Kidney glomerular epithelial cell (primary cell): ENCODE results near the gene ADGRB3.
A peak's percentile ranks its signal among the peaks of the same experiment; 100 is the strongest.
"Not testable (repeated sequence)": the region's sequence is repeated elsewhere in the genome, so short reads cannot be mapped to it uniquely, and the experiment has no call there.

Source experiments
- DNase-seq: peaks from one replicate; lab custom pipeline; 2025; lab: John Stamatoyannopoulos, UW

The ADGRB3 gene

DNA sequence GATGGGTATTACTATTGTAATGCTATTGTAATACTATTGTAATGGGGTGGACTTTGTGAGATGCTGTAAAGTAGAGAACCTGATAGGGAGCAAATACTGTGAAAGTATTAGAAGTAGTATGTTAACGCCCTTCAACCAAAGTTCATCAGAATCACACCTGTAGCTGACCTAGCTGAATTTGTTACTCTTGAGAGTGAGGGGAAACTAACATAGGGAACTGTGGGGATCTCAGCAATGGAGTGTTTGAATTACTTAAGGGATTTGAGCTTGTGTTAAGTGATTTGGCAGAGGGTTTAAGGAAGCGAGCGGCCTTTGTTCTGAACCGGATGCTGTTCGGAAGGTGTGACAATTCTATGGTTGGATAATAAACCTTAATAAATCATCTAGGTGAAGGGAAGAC, 312.6 kb downstream of the ADGRB3 start:
- DNase-seq = no peak

DNA sequence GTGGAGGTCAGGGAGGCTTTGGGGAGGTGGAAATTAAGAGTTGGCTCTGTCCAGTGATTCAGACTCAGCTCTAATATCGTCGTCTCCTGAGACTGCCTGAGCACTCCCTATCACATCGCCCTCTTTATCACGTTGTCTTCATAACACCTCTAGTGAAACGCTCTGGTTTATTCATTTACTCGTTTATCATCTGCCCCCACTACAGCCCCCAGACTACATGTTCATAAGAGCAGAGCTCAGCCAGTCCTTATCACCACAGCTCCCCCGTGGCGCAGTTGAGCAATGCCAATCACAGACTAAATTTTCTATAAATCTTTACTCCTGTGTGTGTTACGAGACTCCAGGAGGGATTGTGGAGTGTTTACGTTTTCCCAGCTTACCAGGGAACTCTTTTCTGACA, 316.2 kb downstream of the ADGRB3 start:
- no peak for DNase-seq

DNA sequence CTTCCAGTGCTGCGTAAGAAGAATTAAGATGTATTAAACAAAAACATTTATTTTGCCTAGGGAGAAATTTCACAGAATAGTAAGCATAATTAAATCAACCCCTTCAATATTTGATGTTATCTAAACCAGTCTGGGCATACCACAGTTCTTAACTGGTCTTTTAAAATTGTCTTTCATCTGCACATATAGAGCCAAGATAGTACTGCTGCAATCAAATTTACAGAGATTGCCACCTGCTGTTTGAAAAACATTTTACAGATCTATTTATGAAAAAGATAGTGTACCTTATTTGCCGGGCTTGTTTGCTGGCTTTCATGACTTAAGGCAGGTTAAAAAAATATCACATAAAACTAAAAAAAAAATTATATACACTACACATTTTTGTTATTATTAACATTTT, 323.2 kb downstream of the ADGRB3 start:
- peak; percentile 21 for DNase-seq

DNA sequence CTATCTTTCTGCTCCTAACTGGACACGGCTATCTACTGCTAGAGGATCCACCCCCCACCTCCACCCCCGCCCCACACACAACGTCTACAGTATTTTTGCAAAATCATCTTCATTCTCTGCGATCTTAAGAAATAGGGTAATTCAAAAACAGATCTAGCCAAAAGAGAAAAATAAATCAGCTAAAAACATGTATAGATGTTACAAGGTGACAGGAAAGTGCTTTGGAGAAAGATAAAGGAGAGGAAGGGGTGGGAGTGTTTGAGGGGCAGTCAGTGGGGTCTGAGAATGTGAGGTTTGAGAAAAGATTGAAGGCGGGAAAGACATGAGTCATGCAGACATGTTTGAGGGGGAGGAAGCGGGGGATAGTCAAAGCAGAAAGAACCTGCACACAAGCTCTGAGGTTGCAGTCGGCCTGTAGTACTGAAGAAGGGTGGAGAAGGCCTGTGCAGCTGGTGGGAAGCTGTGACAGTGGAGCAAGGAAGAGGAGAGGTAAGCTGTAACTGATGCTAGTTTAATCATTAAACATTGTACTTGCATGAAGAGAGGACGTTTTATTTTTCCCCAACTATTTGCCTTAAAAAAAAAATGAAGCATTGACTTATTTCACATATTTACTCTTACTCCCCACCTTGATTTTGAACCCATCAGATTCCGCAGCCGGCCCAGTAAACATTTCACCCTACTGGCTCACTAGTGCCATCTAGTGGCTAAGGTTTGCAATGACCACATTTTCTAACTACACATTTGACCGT, 332.6 kb downstream of the ADGRB3 start:
- peak; percentile 69 for DNase-seq

DNA sequence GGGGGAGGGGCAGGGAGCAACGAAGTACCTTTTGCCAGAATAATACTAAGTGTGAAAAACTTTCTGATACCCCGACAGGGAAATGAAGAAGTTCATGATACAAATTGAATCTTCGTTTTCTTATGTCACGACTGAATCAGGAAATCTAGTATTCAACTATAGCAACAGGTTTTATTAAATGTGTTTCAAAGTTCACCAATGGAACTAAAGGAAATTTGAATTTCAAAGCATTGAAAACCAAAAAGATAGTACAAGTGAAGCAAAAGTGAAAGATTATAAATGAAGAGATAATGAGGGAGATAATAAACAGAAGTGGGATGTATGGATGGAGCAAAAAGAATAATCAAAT, 333.2 kb downstream of the ADGRB3 start:
- DNase-seq = no peak

DNA sequence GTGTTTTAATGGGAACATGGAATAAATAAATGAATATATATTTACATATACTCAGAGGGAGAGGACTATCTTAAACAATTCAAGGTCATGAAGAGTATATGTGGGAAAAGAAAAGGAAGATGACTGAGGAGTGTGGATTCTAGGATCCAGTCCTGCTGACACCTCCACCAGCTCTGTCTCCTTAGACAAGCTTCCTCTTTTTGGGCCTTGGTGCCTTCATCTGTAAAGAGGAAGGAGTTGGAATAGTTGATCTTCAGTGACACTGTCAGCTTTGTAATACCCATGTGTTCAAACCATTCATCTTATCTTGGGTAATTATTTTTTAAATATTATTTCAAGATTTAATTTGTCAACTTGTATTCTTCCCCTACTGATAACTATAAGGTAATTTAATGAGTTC, 338.0 kb downstream of the ADGRB3 start:
- DNase-seq = no peak

DNA sequence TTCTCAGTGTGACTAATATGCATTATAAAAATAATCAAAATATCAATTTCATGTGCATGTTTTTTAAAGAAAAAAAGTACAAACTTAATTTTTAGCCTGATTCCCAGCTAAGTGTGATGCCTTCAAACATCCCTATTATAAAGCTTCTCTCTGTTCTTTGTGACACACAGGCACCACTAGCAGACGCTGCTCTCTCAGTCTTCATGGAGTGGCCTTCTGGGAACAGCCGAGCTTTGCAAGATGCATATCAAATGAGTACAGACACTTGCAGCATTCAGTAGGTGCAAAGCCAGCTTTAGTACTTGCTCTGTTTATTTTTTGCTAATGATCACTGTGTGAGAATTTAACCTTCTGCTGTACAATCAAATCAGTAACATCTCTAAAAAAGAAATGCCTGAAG, 340.0 kb downstream of the ADGRB3 start:
- peak; percentile 60 for DNase-seq

DNA sequence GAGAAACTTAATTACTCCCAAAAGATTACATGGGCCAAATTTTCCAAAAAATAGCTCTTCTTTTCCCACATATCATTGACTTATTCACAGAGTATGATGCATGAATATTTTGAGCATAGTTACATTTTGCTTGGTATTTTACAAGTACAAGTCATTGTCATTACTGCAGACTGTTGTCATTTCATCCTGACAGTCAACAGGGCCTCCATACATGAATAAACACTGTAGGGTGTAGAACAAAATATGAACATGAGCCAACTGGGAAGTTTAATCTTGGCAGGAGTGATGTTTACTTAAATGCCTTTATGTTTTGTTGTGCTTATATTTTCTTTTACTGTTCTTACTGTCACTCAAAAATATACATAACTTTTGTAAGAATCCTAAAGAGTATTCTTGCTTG, 340.7 kb downstream of the ADGRB3 start:
- DNase-seq = no peak

DNA sequence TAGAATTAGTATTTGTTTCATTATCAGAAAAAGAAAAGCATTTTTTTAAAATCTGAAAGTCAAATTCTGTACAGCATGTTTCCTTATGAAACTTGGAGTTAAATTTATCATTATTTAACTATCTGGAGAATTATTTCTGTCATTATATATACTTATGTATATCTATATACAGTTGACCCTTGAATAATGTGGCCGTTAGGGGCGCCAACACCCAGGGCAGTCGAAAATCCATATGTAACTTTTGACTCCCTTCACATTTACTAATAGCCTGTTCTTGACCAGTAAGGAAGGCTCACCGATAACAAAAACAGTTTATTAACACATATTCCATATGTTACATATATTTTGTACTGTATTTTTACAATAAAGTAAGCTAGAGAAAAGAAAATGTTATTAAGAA, 341.2 kb downstream of the ADGRB3 start:
- DNase-seq = no peak

DNA sequence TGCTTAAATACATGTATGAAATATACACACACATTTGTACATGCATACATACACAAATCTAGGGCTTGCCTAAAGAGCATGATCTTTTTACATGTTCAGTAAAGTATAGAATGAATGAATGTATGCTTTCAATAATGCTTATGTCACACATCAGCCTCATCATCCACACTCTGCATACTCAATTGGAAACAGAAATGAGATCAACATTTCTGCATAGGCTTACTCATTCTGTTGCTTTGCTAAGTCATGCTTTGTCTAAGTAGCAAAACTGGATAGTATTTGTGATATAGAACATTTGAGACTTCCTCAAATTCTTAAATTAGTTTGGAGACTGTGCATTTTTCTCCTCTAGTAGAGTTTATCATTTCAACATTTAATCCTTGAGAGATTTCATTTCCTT, 343.3 kb downstream of the ADGRB3 start:
- no peak for DNase-seq

DNA sequence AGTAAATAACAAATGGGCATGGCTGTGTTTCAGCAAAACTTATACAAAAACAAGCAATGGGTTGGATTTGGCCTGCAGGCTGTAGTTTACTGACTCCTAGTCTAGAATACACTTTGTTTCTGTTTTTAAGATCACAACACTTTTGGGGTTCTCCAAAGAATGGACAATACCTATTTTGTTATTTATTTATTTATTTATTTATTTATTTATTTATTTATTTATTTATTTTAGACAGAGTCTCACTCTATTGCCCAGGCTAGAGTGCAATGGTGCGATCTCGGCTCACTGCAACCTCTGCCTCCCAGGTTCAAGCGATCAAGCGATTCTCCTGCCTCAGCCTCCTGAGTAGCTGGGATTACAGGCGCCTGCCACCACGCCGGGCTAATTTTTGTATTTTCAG, 346.6 kb downstream of the ADGRB3 start:
- not testable (repeated sequence) for DNase-seq

DNA sequence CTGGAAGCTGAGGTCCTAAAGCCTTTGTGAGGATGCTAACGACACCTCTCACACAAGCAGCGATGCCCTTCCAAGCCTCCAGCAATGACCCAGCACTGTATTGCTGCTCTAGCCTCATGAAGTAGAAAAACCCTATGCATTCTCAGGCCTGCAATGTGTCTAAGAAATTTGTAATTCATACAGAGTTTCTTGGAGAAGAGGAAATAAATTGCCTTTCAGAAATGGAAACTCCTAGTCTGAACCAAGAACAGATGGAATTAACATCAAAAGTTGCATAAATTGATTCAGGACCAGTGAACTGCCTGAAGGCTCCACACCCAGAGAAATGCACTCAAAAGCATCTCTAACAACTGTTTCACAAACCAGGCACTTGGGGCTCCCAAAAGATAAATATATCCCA, 353.6 kb downstream of the ADGRB3 start:
- no peak for DNase-seq

DNA sequence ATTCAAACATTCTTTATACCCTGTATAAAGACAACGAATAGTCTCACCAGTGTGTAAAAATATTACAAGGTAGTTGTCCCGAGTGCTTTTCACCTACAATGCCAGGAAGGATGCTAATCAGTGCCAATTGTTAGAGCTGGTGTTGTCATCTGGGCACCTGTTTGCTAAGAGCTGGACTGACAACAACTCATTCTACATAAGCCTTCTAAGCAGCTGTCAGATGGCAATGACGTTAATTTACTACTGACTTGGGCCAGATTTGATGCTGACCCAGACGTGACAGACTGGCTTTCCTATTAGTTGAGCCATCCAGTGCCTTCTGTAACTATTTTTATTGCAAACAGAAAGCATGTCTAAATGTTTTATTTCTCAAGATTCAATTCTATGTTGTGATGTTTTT, 355.2 kb downstream of the ADGRB3 start:
- DNase-seq = no peak

DNA sequence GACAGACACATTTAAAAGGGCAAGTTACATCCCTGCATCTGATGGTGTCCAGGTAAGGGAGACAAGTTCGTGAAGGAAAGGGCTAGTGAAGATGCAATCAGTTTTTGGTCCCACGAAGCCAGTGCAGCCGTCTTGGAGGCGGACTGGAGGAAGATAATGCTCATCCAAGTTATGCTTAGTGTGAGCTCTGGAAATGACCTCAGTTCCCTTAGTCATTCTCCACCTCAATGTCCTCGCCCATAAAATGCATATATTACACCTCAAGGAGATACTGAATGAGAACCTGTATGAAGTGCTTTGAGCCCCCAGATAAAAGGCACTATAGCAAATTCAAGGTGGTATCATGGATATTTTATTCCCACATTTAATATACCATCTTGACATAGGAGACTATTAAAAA, 358.8 kb downstream of the ADGRB3 start:
- no peak for DNase-seq

DNA sequence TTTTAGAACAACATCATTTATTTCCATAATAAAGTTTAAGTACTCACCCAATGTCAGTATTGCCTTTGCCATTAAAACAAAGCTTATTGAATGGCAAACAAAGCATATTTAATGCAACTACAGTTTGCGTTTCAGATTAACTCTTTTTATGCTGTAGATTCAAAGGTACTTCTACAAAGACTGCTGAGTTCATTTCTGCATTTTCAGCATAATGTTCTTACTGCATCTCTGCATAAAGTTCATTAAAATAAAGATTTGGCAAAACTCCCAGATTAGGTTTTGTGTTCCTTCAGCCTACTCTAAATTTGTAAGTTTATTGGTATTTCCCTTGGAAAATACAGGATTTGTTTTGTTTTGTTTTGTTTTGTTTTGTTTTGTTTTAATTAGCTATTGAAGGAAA, 359.4 kb downstream of the ADGRB3 start:
- no peak for DNase-seq

DNA sequence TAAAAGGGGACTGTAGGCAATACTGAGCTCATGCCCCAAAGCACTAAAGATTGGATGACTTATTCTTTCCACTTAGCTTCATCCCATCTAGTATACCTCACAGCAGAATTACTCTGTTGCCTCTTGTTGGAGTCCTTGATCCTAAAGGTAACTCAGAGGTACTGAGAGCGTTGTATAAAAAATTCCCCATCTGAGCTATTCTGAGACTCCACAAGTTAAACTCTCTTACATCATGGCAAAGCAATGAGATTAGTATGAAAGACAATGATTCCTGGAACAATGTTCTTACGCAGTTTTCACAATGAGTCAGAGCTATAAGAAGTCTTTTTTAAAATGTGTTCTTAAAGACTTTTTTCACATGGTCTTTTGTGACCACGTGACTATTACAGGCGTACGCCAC, 370.1 kb downstream of the ADGRB3 start:
- peak; percentile 9 for DNase-seq

DNA sequence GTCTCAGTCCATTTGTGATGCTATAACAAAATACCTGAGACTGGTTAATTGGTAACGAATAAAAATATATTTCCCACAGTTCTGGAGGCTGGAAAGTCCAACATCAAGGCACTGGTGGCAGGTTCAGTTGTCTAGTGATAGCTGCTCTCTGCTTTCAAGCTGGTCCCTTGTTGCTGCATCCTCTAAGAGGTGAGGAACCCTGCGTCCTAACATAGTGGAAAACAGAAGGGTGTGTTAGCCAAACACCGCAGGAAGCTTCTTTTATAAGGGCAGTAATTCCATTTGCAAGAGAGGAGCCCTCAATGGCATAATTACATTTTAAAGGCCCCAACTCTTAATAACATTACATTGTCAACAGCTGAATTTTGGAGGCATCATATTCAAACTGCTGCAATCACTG, 372.7 kb downstream of the ADGRB3 start:
- DNase-seq = no peak

DNA sequence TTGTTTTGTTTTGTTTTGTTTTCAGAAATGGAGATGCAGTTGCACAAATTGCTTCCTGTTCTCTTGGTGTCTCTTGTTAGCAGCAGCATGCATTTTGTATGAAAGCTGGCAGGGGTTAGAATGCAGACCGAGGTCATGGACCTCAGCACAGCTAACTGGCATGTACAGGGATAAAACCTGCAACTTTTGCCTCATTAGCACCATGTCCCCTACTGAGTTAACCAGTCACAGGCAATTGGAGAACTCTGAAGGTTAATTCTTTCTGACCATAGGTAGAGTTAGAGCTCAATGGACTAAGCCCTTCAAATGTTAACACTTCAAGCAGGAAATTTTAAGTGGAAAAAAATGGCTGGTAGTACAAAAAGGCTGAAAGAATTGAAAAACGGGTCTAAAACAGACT, 377.1 kb downstream of the ADGRB3 start:
- no peak for DNase-seq

DNA sequence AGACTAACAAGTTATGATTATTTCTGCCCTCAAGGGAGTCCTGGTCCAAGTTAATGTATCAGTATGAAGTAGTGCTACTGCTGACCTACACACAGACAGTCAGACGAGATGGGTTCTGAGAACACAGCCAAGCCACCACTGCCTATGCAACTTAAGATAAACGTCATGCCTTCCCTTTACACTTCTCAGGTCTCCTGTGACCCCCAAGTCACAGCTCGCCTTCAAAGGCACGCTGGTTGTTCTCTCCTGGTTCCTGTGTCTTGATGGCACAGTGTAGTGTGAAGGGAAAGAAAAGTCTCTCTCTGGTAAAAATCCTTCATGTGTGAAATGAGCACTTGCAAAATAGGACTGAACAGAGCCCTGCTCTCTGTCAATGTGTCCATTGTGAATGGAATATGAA, 377.8 kb downstream of the ADGRB3 start:
- DNase-seq = no peak

DNA sequence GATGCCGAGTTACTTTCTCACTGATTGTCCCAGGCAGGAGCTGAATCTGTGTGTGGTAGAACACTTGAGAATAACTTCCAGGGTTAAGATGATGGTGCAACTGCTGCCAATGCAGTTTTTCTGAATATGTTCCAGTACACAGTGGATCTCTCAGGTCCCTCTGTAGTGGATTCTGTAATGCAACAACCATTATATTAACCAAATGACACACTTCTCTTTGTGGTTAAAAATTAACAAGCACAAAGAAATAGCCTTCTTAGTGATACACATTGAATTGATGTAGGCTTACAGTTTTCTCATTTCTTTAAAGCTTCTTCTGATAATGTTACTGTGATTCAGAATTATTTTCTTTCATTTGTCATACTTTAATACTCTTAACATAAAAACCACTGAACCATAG, 383.8 kb downstream of the ADGRB3 start:
- no peak for DNase-seq

DNA sequence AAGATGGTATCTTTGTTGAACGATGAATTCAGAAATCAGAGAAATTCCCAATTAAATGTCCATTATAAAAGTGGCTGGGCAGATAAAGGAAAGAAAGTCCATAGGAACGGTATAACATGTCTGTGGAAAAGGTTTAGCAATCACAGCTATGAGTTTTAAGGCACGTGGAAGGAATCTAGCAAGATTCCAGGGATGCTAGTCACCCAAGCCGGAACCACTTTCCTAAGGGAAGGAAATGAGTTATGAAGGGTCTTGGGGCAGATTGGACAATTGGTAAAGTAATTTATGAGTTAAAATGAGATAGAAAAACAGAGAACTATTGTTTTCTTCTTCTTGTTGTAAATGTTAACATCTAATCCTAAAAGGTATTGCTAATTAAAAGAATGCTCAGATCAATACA, 384.8 kb downstream of the ADGRB3 start:
- peak; percentile 11 for DNase-seq

DNA sequence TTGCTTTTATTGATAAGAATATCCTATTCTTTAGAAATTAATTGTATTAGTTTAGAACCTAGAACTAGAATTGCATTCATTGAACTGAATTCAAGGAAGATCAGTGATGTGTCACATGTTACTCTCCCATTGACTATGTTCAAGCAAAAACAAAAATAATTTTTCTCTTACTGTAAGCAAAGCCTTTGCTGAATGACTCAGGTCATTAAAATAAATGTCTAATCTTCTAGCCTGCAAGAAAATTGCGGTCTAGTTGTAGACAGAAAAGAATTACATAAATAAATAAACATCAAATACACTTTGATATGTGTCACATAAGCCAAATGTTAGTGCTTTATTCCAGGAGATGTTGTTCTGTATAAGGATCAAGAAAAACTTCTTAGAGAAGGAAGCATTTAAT, 387.9 kb downstream of the ADGRB3 start:
- DNase-seq = peak; percentile 87

DNA sequence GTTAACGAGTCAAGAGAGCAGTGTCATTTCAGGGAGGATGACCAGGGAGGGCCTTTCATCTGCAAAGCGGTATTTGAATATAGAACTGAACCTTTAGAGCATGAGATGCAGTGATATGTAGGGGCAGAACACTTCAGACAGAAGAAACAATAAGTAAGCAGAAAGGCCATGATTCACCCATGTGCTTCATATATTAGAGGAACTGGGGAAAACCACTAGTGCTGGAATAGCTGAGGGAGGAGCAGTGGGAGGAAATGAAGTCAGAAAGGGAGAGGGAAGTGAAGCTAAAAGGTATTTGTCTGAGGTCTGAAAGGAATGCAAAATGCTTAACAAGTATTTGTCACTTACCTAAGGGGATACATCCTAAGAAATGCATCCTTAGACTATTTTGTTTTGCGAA, 391.2 kb downstream of the ADGRB3 start:
- peak; percentile 98 for DNase-seq

DNA sequence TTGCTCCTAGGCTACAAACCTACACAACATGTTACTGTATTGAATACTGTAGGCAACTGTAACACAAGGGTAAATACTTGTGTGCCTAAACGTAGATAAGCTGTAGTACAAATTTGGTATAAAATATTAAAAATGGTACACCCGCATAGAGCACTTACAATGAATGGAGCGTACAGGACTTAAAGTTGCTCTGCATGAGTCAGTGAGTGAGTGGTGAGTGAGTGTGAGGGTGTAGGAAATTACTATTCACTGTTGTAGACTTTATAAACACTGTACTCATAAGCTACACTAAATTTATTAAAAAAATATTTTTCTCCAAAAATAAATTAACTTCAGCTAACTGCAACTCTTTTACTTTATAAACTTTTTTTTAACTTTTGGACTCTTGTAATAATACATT, 391.6 kb downstream of the ADGRB3 start:
- peak; percentile 69 for DNase-seq

DNA sequence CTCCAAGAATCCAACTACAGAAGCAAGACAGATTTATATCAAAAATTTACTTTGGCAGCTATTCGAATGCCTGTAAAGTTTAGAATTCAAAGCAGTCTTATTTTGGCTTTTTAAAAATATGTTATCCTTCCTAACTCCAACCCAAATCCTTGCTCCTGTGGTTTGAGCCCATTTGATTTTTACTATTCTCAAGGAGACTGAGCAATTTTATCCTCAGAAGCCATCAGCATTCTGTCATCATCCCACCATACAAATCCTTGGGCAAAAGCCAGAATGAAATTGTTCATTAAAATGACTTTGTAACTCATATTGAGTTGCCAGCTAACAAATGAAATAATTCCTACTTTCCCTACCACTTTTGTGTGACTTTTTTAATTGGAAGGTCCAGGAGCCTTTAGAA, 392.8 kb downstream of the ADGRB3 start:
- DNase-seq = no peak
